HEK293 (cell line): Measurements from ENCODE around the gene RANBP3L.

Experiments used
- MYNN ChIP-seq: fragments of 450-650 bp; formaldehyde crosslinking; IDR thresholded peaks from 2 replicates; pipeline ENCODE4 v1.5.1; 2016; ENCODE audit warnings: missing biosample characterization, missing genetic modification characterization, borderline replicate concordance
- TF ChIP-seq, protein P1 (sequence below): fragments of 450-650 bp; formaldehyde crosslinking; IDR thresholded peaks from 2 replicates; pipeline ENCODE4 v1.5.1; 2016; ENCODE audit warnings: missing biosample characterization, missing genetic modification characterization
- TF ChIP-seq, protein P2 (sequence below): fragments of 450-650 bp; formaldehyde crosslinking; IDR thresholded peaks from 2 replicates; pipeline ENCODE4 v1.5.1; 2016; ENCODE audit warnings: missing biosample characterization, missing genetic modification characterization, low read depth

DNA sequence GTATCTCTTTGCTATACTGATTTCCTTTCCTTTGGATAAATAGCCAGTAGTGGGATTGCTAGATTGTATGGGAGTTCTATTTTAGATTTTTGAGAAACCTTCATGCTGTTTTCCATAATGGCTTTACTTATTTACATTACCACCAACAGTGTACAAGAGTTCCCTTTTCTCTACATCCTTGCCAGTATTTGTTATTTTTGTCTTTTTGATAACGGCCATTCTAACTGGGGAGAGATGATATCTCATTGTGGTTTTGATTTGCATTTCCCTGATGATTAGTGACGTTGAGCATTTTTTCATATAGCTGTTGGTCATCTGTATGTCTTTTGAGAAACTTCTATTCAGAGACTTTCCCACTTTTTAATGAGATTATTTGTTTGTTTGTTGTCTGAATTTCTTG, 85.8 kb downstream of the RANBP3L start:
- TF ChIP-seq, protein P1, sequence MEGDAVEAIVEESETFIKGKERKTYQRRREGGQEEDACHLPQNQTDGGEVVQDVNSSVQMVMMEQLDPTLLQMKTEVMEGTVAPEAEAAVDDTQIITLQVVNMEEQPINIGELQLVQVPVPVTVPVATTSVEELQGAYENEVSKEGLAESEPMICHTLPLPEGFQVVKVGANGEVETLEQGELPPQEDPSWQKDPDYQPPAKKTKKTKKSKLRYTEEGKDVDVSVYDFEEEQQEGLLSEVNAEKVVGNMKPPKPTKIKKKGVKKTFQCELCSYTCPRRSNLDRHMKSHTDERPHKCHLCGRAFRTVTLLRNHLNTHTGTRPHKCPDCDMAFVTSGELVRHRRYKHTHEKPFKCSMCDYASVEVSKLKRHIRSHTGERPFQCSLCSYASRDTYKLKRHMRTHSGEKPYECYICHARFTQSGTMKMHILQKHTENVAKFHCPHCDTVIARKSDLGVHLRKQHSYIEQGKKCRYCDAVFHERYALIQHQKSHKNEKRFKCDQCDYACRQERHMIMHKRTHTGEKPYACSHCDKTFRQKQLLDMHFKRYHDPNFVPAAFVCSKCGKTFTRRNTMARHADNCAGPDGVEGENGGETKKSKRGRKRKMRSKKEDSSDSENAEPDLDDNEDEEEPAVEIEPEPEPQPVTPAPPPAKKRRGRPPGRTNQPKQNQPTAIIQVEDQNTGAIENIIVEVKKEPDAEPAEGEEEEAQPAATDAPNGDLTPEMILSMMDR (tag by site-specific recombination) = no peak
- no peak for TF ChIP-seq MYNN (tag by site-specific recombination)
- TF ChIP-seq, protein P2, sequence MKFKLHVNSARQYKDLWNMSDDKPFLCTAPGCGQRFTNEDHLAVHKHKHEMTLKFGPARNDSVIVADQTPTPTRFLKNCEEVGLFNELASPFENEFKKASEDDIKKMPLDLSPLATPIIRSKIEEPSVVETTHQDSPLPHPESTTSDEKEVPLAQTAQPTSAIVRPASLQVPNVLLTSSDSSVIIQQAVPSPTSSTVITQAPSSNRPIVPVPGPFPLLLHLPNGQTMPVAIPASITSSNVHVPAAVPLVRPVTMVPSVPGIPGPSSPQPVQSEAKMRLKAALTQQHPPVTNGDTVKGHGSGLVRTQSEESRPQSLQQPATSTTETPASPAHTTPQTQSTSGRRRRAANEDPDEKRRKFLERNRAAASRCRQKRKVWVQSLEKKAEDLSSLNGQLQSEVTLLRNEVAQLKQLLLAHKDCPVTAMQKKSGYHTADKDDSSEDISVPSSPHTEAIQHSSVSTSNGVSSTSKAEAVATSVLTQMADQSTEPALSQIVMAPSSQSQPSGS (tag by site-specific recombination) = no peak
